OCI-LY7 (cell line): Measurements from ENCODE around the gene ADSS1. TPM values are rescaled to one million over a fixed set of nuclear protein-coding genes. Genes with fewer than 3 reads are reported as not detected.

Experiments
- Bru-seq: library from RNA; stranded (reverse); fragments of 400-500 nt; gene quantifications from one replicate; lab custom pipeline; 2021; lab: Mats Ljungman, UMichigan
- BruChase-seq, 2 experiments: library from RNA; stranded (reverse); fragments of 400-500 nt; gene quantifications; one replicate each; lab custom pipeline; 2021; lab: Mats Ljungman, UMichigan
- BruUV-seq: library from RNA; stranded (reverse); fragments of 400-500 nt; replicated peaks from 2 replicates; lab custom pipeline; 2021; lab: Mats Ljungman, UMichigan
- CTCF ChIA-PET: fragments of 300-600 bp; sonication (Branson Sonifier 250); formaldehyde crosslinking; loops from one replicate; lab custom pipeline; 2022; ENCODE audit warnings: antibody characterized with exemption; ENCODE audit not compliant: unreplicated experiment; lab: Charles Lee
- POLR2A ChIA-PET: fragments of 300-600 bp; sonication (Branson Sonifier 250); formaldehyde crosslinking; loops from one replicate; lab custom pipeline; 2022; ENCODE audit warnings: antibody characterized with exemption; lab: Charles Lee
- DNase-seq: peaks from one replicate; pipeline ENCODE4 v3.0.0-alpha.2; 2015; ENCODE audit warnings: low spot score
- H2AFZ ChIP-seq: fragments of 200-600 bp; sonication (generic), shearing (Covaris generic); 2 replicates; pipeline ENCODE4 v1.6.1; 2014; ENCODE audit warnings: mild to moderate bottlenecking, antibody characterized with exemption, low read length, moderate library complexity
- H3K27ac ChIP-seq: fragments of 200-600 bp; sonication (generic); 2 replicates; pipeline ENCODE4 v1.5.1; 2014; ENCODE audit warnings: mixed run types, low read depth, mild to moderate bottlenecking, moderate library complexity, low read length, inconsistent platforms; ENCODE audit not compliant: poor library complexity, severe bottlenecking
- H3K36me3 ChIP-seq: fragments of 200-600 bp; sonication (generic); 2 replicates; pipeline ENCODE4 v1.6.1; 2014; ENCODE audit warnings: mild to moderate bottlenecking, antibody characterized with exemption, low read length, moderate library complexity, mixed read lengths; ENCODE audit not compliant: insufficient read depth
- H3K4me1 ChIP-seq: fragments of 200-600 bp; sonication (generic); 2 replicates; pipeline ENCODE4 v1.5.1; 2014; ENCODE audit warnings: mild to moderate bottlenecking, low read length; ENCODE audit not compliant: insufficient read depth, poor library complexity, severe bottlenecking
- H3K4me2 ChIP-seq: fragments of 200-600 bp; sonication (generic); 2 replicates; pipeline ENCODE4 v1.6.1; 2014; ENCODE audit warnings: mild to moderate bottlenecking, low read length
- H3K4me3 ChIP-seq: fragments of 200-600 bp; sonication (generic); 2 replicates; pipeline ENCODE4 v1.5.1; 2014; ENCODE audit warnings: mild to moderate bottlenecking, low read depth, low read length; ENCODE audit not compliant: poor library complexity, severe bottlenecking
- H3K79me2 ChIP-seq: fragments of 200-600 bp; sonication (generic); 2 replicates; pipeline ENCODE4 v1.6.1; 2016; ENCODE audit warnings: low read depth, mild to moderate bottlenecking, low read length, moderate library complexity, mixed read lengths; ENCODE audit not compliant: insufficient read depth
- H3K9me2 ChIP-seq: fragments of 200-600 bp; sonication (generic); 2 replicates; pipeline ENCODE4 v1.6.1; 2016; ENCODE audit warnings: mild to moderate bottlenecking, low read length, mixed read lengths; ENCODE audit not compliant: insufficient read depth
- H3K9me3 ChIP-seq: fragments of 200-600 bp; sonication (generic); 2 replicates; pipeline ENCODE4 v1.6.1; 2014; ENCODE audit warnings: mild to moderate bottlenecking, mixed run types, low read length, mixed read lengths
- H4K20me1 ChIP-seq: fragments of 200-600 bp; sonication (generic); 2 replicates; pipeline ENCODE4 v1.6.1; 2014; ENCODE audit warnings: mild to moderate bottlenecking, antibody characterized with exemption, low read length, moderate library complexity, mixed read lengths; ENCODE audit not compliant: insufficient read depth
- EZH2phosphoT487 ChIP-seq: fragments of 200-600 bp; sonication (generic); IDR thresholded peaks from 2 replicates; pipeline ENCODE4 v1.6.1; 2018; ENCODE audit warnings: low read depth, borderline replicate concordance, mild to moderate bottlenecking, mixed run types, antibody characterized with exemption, low read length, moderate library complexity, mixed read lengths
- intact Hi-C: fragments of 100-400 bp; cut with micrococcal nuclease; formaldehyde crosslinking; loops from one replicate; pipeline ENCODE4 v1.10.0; 2022; ENCODE audit not compliant: unreplicated experiment
- long read RNA-seq: library from polyadenylated mRNA; stranded (forward); transcript quantifications from one replicate; pipeline ENCODE4 v2.0.0, GENCODE V29; 2022
- total RNA-seq, 2 experiments: library from RNA; depleted of rRNA in 1 of 2; stranded (reverse); fragments of >200 nt in 1 of 2; shearing (Covaris generic) in 1 of 2; gene quantifications; 2 replicates each; pipeline ENCODE4 v1.2.3, GENCODE V29; 2014 to 2022
- TF ChIP-seq, protein P1 (sequence below): fragments of 200-600 bp; sonication (generic); conservative IDR thresholded peaks from 2 replicates; pipeline ENCODE4 v1.5.1; 2014; ENCODE audit warnings: mild to moderate bottlenecking, antibody characterized with exemption, low read length, moderate library complexity, mixed read lengths

The ADSS1 gene
- not detected in 2 replicates for total RNA-seq (2014; rRNA removed; shearing (Covaris generic))
- total RNA-seq (2022): 2.1 and 2.8 TPM in 2 replicates
- percentile 15 among the genes with signal in this experiment for Bru-seq, nascent RNA
- percentile 12 among the genes with signal in this experiment for BruChase-seq, experiment 1, labeled RNA remaining after a 6-hour chase
- BruChase-seq, experiment 2, labeled RNA remaining after a 2-hour chase: percentile 16 among the genes with signal in this experiment
- long read RNA-seq, partial matches to known transcripts: 0 of 2 reads
- long read RNA-seq, other reads (novel, unspliced or antisense): 0 of 2 reads

- ChIA-PET POLR2A (no interaction called here), CTCF (no interaction called here)
- Histone ChIP-seq H3K79me2 (no peaks in the 10 kb centered on the region), H3K36me3 (no peaks in the 10 kb centered on the region), H3K9me3 (no peaks in the 10 kb centered on the region), H3K4me1 (no peaks in the 10 kb centered on the region), H4K20me1 (no peaks in the 10 kb centered on the region), H2AFZ (no peak within 1 kb of the TSS), H3K4me2 (peak within 1 kb of the TSS; percentile 80), H3K27ac (no peak within 1 kb of the TSS), H3K4me3 (peak within 1 kb of the TSS; percentile 61), H3K9me2 (no peaks in the 10 kb centered on the region)
- peak; percentile 54 for DNase-seq
- no TSS peak for BruUV-seq
- TF ChIP-seq EZH2phosphoT487: no peak
- TF ChIP-seq, protein P1, sequence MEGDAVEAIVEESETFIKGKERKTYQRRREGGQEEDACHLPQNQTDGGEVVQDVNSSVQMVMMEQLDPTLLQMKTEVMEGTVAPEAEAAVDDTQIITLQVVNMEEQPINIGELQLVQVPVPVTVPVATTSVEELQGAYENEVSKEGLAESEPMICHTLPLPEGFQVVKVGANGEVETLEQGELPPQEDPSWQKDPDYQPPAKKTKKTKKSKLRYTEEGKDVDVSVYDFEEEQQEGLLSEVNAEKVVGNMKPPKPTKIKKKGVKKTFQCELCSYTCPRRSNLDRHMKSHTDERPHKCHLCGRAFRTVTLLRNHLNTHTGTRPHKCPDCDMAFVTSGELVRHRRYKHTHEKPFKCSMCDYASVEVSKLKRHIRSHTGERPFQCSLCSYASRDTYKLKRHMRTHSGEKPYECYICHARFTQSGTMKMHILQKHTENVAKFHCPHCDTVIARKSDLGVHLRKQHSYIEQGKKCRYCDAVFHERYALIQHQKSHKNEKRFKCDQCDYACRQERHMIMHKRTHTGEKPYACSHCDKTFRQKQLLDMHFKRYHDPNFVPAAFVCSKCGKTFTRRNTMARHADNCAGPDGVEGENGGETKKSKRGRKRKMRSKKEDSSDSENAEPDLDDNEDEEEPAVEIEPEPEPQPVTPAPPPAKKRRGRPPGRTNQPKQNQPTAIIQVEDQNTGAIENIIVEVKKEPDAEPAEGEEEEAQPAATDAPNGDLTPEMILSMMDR: peak; percentile 96
- intact Hi-C loops: no loop called here
Measured at GRCh38 chr14:104723651-104724406, at the start of gene ADSS1. Gene ADSS1, plus strand, starts transcription at chr14:104724229. Its CDS starts 42 bp downstream, at chr14:104724271.

- TF ChIP-seq EZH2phosphoT487: no peak
- TF ChIP-seq, protein P1: no peak
- intact Hi-C loops: no loop called here
- Histone ChIP-seq H3K36me3 (no peaks in the 10 kb centered on the region), H3K4me3 (no peak overlapping the region), H3K79me2 (no peaks in the 10 kb centered on the region), H2AFZ (no peak overlapping the region), H3K9me2 (no peaks in the 10 kb centered on the region), H3K9me3 (no peaks in the 10 kb centered on the region), H3K4me2 (no peak overlapping the region), H4K20me1 (no peaks in the 10 kb centered on the region), H3K27ac (no peak overlapping the region), H3K4me1 (peaks cover 26% of the 10 kb centered on the region)
- ChIA-PET CTCF (no interaction called here), POLR2A (no interaction called here)
- DNase-seq: no peak
- BruUV-seq: no TSS peak
Measured at GRCh38 chr14:104675447-104675846, 48.6 kb upstream of the ADSS1 start.
